ENCODE data around the gene PCLAF.

The PCLAF gene

GRCh38 chr15:64344651-64345294 is 36.5 kb downstream of the PCLAF start:
- no peak overlapping the region for H2AFZ ChIP-seq (ENCODE audit: low read depth, low read length)
- no peak overlapping the region for H3K4me3 ChIP-seq (ENCODE audit: low read length)
- peaks cover 22% of the 10 kb centered on the region for H3K79me2 ChIP-seq (ENCODE audit: low read length)
- no peaks in the 10 kb centered on the region for H3K27me3 ChIP-seq (ENCODE audit: low read depth, low read length)
- peaks cover 17% of the 10 kb centered on the region for H4K20me1 ChIP-seq (ENCODE audit: insufficient read depth, low read length)
- H3K27ac ChIP-seq (ENCODE audit: low read length) = no peak overlapping the region
- no peaks in the 10 kb centered on the region for H3K9me3 ChIP-seq (ENCODE audit: insufficient read depth, low read length)
- no peak for TF ChIP-seq EZH2phosphoT487 (IDR thresholded peaks at IDR 0.05; ENCODE audit: low read depth)
- no peak for TF ChIP-seq CTCF (IDR thresholded peaks at IDR 0.05; ENCODE audit: low read depth, low read length)
- no peak overlapping the region for H3K9ac ChIP-seq (ENCODE audit: low read length)
- no peak overlapping the region for H3K4me2 ChIP-seq (ENCODE audit: low read length)
- H3K36me3 ChIP-seq (replicated peaks; ENCODE audit: low read depth, low read length) = peaks cover 9% of the 10 kb centered on the region
- H3K4me1 ChIP-seq (ENCODE audit: low read length) = no peaks in the 10 kb centered on the region

- Histone ChIP-seq H3K4me2 (ENCODE audit: low read length) (no peak overlapping the region), H3K9ac (ENCODE audit: low read length) (no peak overlapping the region), H3K36me3 (replicated peaks; ENCODE audit: low read depth, low read length) (peaks cover 9% of the 10 kb centered on the region), H3K79me2 (ENCODE audit: low read length) (peaks cover 16% of the 10 kb centered on the region), H3K4me1 (ENCODE audit: low read length) (no peaks in the 10 kb centered on the region), H3K27me3 (ENCODE audit: low read depth, low read length) (no peaks in the 10 kb centered on the region), H3K27ac (ENCODE audit: low read length) (no peak overlapping the region), H2AFZ (ENCODE audit: low read depth, low read length) (no peak overlapping the region), H4K20me1 (ENCODE audit: insufficient read depth, low read length) (peaks cover 10% of the 10 kb centered on the region; the same call in 1 of the 2 replicates), H3K4me3 (ENCODE audit: low read length) (no peak overlapping the region), H3K9me3 (ENCODE audit: insufficient read depth, low read length) (no peaks in the 10 kb centered on the region)
- TF ChIP-seq CTCF (IDR thresholded peaks at IDR 0.05; ENCODE audit: low read depth, low read length) (no peak), EZH2phosphoT487 (IDR thresholded peaks at IDR 0.05; ENCODE audit: low read depth) (no peak)
Measured at GRCh38 chr15:64343841-64344240, 37.4 kb downstream of the PCLAF start.

GRCh38 chr15:64343222-64343621 is 38.0 kb downstream of the PCLAF start:
- Histone ChIP-seq H2AFZ (ENCODE audit: low read depth, low read length) (no peak overlapping the region), H3K4me2 (ENCODE audit: low read length) (no peak overlapping the region), H3K9me3 (ENCODE audit: insufficient read depth, low read length) (no peaks in the 10 kb centered on the region), H3K27me3 (ENCODE audit: low read depth, low read length) (no peaks in the 10 kb centered on the region), H3K27ac (ENCODE audit: low read length) (no peak overlapping the region), H3K4me3 (ENCODE audit: low read length) (no peak overlapping the region), H3K36me3 (replicated peaks; ENCODE audit: low read depth, low read length) (peaks cover 9% of the 10 kb centered on the region), H3K79me2 (ENCODE audit: low read length) (peaks cover 11% of the 10 kb centered on the region), H3K9ac (ENCODE audit: low read length) (no peak overlapping the region), H4K20me1 (ENCODE audit: insufficient read depth, low read length) (peaks cover 11% of the 10 kb centered on the region), H3K4me1 (ENCODE audit: low read length) (no peaks in the 10 kb centered on the region)
- TF ChIP-seq EZH2phosphoT487 (IDR thresholded peaks at IDR 0.05; ENCODE audit: low read depth) = no peak
- no peak for TF ChIP-seq CTCF (IDR thresholded peaks at IDR 0.05; ENCODE audit: low read depth, low read length)

GRCh38 chr15:64341961-64342360 is 39.3 kb downstream of the PCLAF start:
- Histone ChIP-seq H3K27me3 (ENCODE audit: low read depth, low read length) (no peaks in the 10 kb centered on the region), H3K36me3 (replicated peaks; ENCODE audit: low read depth, low read length) (peaks cover 6% of the 10 kb centered on the region), H3K79me2 (ENCODE audit: low read length) (peaks cover 7% of the 10 kb centered on the region), H2AFZ (ENCODE audit: low read depth, low read length) (no peak overlapping the region), H3K4me1 (ENCODE audit: low read length) (no peaks in the 10 kb centered on the region), H3K27ac (ENCODE audit: low read length) (no peak overlapping the region), H3K9ac (ENCODE audit: low read length) (no peak overlapping the region), H3K9me3 (ENCODE audit: insufficient read depth, low read length) (no peaks in the 10 kb centered on the region), H4K20me1 (ENCODE audit: insufficient read depth, low read length) (peaks cover 13% of the 10 kb centered on the region), H3K4me3 (ENCODE audit: low read length) (no peak overlapping the region), H3K4me2 (ENCODE audit: low read length) (no peak overlapping the region)
- TF ChIP-seq EZH2phosphoT487 (IDR thresholded peaks at IDR 0.05; ENCODE audit: low read depth) = no peak
- TF ChIP-seq CTCF (IDR thresholded peaks at IDR 0.05; ENCODE audit: low read depth, low read length) = no peak
